HepG2 (cell line): ENCODE results near the gene MLH1. TPM values are rescaled to one million over a fixed set of nuclear protein-coding genes. Genes with fewer than 3 reads are reported as not detected.

Source experiments
- ARHGAP35 ChIP-seq: sonication (generic); formaldehyde crosslinking; IDR thresholded peaks from 2 replicates; pipeline ENCODE4 v1.9.0; 2022; ENCODE audit warnings: mild to moderate bottlenecking, inconsistent platforms, moderate library complexity, missing genetic modification reagents, borderline replicate concordance
- CC2D1A ChIP-seq: sonication (generic); formaldehyde crosslinking; IDR thresholded peaks from 2 replicates; pipeline ENCODE4 v1.8.1; 2023; ENCODE audit warnings: mild to moderate bottlenecking, missing genetic modification reagents
- CREB1 ChIP-seq, 2 experiments: fragments of 450-650 bp in 1 of 2; IDR thresholded peaks; 2 replicates each; pipeline ENCODE4 v1.6.1; 2016 to 2017; ENCODE audit warnings: control low read depth in 1 of 2, mild to moderate bottlenecking in 1 of 2, missing compliant biosample characterization in 1 of 2, missing genetic modification characterization in 1 of 2
- HNF4A ChIP-seq: sonication (generic); formaldehyde crosslinking; IDR thresholded peaks from 2 replicates; pipeline ENCODE4 v1.4.0; 2020; ENCODE audit warnings: missing genetic modification reagents
- JUN ChIP-seq: sonication (generic); formaldehyde crosslinking; IDR thresholded peaks from 2 replicates; pipeline ENCODE4 v1.4.0; 2020; ENCODE audit warnings: mild to moderate bottlenecking, missing genetic modification reagents
- KAT7 ChIP-seq: IDR thresholded peaks from 2 replicates; pipeline ENCODE4 v1.6.1; 2018; ENCODE audit warnings: borderline replicate concordance, missing compliant biosample characterization
- NAIF1 ChIP-seq: sonication (generic); formaldehyde crosslinking; IDR thresholded peaks from 2 replicates; pipeline ENCODE4 v1.5.0; 2020; ENCODE audit warnings: mild to moderate bottlenecking, missing genetic modification reagents, borderline replicate concordance
- POLR2AphosphoS5 ChIP-seq: IDR thresholded peaks from 2 replicates; pipeline ENCODE4 v1.6.1; 2012; ENCODE audit warnings: low read depth, low read length
- RBFOX2 ChIP-seq: fragments of 200-400 bp; formaldehyde crosslinking; IDR thresholded peaks from 2 replicates; pipeline ENCODE4 v1.6.1; 2017; ENCODE audit warnings: low read depth, mild to moderate bottlenecking, low read length
- REXO4 ChIP-seq: sonication (generic); formaldehyde crosslinking; IDR thresholded peaks from 2 replicates; pipeline ENCODE4 v1.8.0; 2022; ENCODE audit warnings: missing genetic modification reagents, mild to moderate bottlenecking, borderline replicate concordance
- SMAD3 ChIP-seq: sonication (generic); formaldehyde crosslinking; IDR thresholded peaks from 2 replicates; pipeline ENCODE4 v1.4.0; 2020; ENCODE audit warnings: missing genetic modification reagents
- SRSF4 ChIP-seq: fragments of 200-400 bp; formaldehyde crosslinking; IDR thresholded peaks from one replicate; pipeline ENCODE4 v1.6.1; 2018; ENCODE audit warnings: mild to moderate bottlenecking, low read depth, low read length, moderate library complexity; ENCODE audit not compliant: poor library complexity, severe bottlenecking
- ZBTB8A ChIP-seq: sonication (generic); formaldehyde crosslinking; IDR thresholded peaks from 2 replicates; pipeline ENCODE4 v1.4.0; 2020; ENCODE audit warnings: mild to moderate bottlenecking, low read depth, missing genetic modification reagents, borderline replicate concordance
- ZNF124 ChIP-seq: sonication (generic); formaldehyde crosslinking; IDR thresholded peaks from 2 replicates; pipeline ENCODE4 v1.4.0; 2020; ENCODE audit warnings: missing genetic modification reagents
- ZNF20 ChIP-seq: sonication (generic); formaldehyde crosslinking; IDR thresholded peaks from 2 replicates; pipeline ENCODE4 v1.4.0; 2020; ENCODE audit warnings: mild to moderate bottlenecking, moderate library complexity, missing genetic modification reagents
- ZNF496 ChIP-seq: sonication (generic); formaldehyde crosslinking; IDR thresholded peaks from 2 replicates; pipeline ENCODE4 v1.8.1; 2023; ENCODE audit warnings: mild to moderate bottlenecking, moderate library complexity, missing genetic modification reagents; ENCODE audit not compliant: insufficient replicate concordance
- ZUFSP ChIP-seq: sonication (generic); formaldehyde crosslinking; IDR thresholded peaks from 2 replicates; pipeline ENCODE4 v1.9.0; 2021; ENCODE audit warnings: missing genetic modification reagents, mild to moderate bottlenecking, borderline replicate concordance
- polyA plus RNA-seq, 8 experiments: library from polyadenylated mRNA; depleted of rRNA in 3 of 8; stranded (reverse) in 7 of 8; unstranded in 1 of 8; fragments of >200 nt; fragmentation: Illumina TruSeq in 4 of 8; extraction: Trizol in 4 of 8; gene quantifications; 2 replicates each; pipeline versions ENCODE4 v1.2.1 to v1.2.3, GENCODE V29; 2011 to 2016; ENCODE audit warnings: low read depth in 4 of 8, missing spikeins in 1 of 8, mixed read lengths in 1 of 8; ENCODE audit not compliant: insufficient read depth in 1 of 8
- total RNA-seq, 5 experiments: library from RNA; depleted of rRNA; stranded (reverse); fragments of >200 nt; fragmentation: Illumina TruSeq; extraction: Trizol; gene quantifications; 2 replicates each; pipeline ENCODE4 v1.2.3, GENCODE V29; 2016; ENCODE audit warnings: low read depth in 1 of 5
- TF ChIP-seq, protein P1 (sequence below), 2 experiments: sonication (generic) in 1 of 2; formaldehyde crosslinking in 1 of 2; IDR thresholded peaks; 2 replicates each; pipeline versions ENCODE4 v1.4.0 to v1.6.1; 2018 to 2020; ENCODE audit warnings: missing genetic modification reagents in 2 of 2, borderline replicate concordance in 1 of 2, low read depth in 1 of 2, mild to moderate bottlenecking in 1 of 2, missing biosample characterization in 1 of 2
- TF ChIP-seq, protein P2 (sequence below): sonication (generic); formaldehyde crosslinking; IDR thresholded peaks from 2 replicates; pipeline ENCODE4 v1.4.0; 2020; ENCODE audit warnings: missing genetic modification reagents, borderline replicate concordance
- TF ChIP-seq, protein P3 (sequence below): sonication (generic); formaldehyde crosslinking; IDR thresholded peaks from 2 replicates; pipeline ENCODE4 v1.4.0; 2020; ENCODE audit warnings: missing genetic modification reagents

MLH1 gene
- total and polyA plus RNA-seq, 2 of the 13 experiments (the other 11 are each of a cell fraction or from before 2014, with no cell fraction given): 29.5 to 70.8 TPM

DNA sequence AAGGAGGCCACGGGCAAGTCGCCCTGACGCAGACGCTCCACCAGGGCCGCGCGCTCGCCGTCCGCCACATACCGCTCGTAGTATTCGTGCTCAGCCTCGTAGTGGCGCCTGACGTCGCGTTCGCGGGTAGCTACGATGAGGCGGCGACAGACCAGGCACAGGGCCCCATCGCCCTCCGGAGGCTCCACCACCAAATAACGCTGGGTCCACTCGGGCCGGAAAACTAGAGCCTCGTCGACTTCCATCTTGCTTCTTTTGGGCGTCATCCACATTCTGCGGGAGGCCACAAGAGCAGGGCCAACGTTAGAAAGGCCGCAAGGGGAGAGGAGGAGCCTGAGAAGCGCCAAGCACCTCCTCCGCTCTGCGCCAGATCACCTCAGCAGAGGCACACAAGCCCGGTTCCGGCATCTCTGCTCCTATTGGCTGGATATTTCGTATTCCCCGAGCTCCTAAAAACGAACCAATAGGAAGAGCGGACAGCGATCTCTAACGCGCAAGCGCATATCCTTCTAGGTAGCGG, 452 bp upstream of the MLH1 start, which contains the start of gene EPM2AIP1 (continued):
- TF ChIP-seq, protein P1, sequence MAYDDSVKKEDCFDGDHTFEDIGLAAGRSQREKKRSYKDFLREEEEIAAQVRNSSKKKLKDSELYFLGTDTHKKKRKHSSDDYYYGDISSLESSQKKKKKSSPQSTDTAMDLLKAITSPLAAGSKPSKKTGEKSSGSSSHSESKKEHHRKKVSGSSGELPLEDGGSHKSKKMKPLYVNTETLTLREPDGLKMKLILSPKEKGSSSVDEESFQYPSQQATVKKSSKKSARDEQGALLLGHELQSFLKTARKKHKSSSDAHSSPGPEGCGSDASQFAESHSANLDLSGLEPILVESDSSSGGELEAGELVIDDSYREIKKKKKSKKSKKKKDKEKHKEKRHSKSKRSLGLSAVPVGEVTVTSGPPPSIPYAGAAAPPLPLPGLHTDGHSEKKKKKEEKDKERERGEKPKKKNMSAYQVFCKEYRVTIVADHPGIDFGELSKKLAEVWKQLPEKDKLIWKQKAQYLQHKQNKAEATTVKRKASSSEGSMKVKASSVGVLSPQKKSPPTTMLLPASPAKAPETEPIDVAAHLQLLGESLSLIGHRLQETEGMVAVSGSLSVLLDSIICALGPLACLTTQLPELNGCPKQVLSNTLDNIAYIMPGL (CRISPR knock-in tag; IDR thresholded peaks at IDR 0.05; ENCODE audit: borderline replicate concordance in 1 of 2, low read depth in 1 of 2): peak; percentile 91 to 92
- no peak for TF ChIP-seq ZNF20 (CRISPR knock-in tag)
- TF ChIP-seq JUN (CRISPR knock-in tag): no peak
- TF ChIP-seq POLR2AphosphoS5: peak; percentile 90
- TF ChIP-seq ZBTB8A (CRISPR knock-in tag): no peak
- no peak for TF ChIP-seq SRSF4
- no peak for TF ChIP-seq CREB1 (IDR thresholded peaks at IDR 0.05)
- TF ChIP-seq CREB1 (CRISPR knock-in tag; IDR thresholded peaks at IDR 0.05): no peak
- no peak for TF ChIP-seq ZUFSP (CRISPR knock-in tag)
- TF ChIP-seq REXO4 (CRISPR knock-in tag): 0 out of 2 replicates have a peak, but pooled peaks have one; percentile 64
- peak; percentile 24; the same call in 1 of the 2 replicates for TF ChIP-seq ZNF124
- peak; percentile 73 for TF ChIP-seq ARHGAP35 (CRISPR knock-in tag)
- peak; percentile 79 for TF ChIP-seq RBFOX2
- TF ChIP-seq, protein P2, sequence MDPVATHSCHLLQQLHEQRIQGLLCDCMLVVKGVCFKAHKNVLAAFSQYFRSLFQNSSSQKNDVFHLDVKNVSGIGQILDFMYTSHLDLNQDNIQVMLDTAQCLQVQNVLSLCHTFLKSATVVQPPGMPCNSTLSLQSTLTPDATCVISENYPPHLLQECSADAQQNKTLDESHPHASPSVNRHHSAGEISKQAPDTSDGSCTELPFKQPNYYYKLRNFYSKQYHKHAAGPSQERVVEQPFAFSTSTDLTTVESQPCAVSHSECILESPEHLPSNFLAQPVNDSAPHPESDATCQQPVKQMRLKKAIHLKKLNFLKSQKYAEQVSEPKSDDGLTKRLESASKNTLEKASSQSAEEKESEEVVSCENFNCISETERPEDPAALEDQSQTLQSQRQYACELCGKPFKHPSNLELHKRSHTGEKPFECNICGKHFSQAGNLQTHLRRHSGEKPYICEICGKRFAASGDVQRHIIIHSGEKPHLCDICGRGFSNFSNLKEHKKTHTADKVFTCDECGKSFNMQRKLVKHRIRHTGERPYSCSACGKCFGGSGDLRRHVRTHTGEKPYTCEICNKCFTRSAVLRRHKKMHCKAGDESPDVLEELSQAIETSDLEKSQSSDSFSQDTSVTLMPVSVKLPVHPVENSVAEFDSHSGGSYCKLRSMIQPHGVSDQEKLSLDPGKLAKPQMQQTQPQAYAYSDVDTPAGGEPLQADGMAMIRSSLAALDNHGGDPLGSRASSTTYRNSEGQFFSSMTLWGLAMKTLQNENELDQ (CRISPR knock-in tag): peak; percentile 17; the same call in 1 of the 2 replicates
- TF ChIP-seq NAIF1: no peak
- TF ChIP-seq SMAD3 (CRISPR knock-in tag): no peak
- no peak for TF ChIP-seq HNF4A (CRISPR knock-in tag)
- TF ChIP-seq, protein P3, sequence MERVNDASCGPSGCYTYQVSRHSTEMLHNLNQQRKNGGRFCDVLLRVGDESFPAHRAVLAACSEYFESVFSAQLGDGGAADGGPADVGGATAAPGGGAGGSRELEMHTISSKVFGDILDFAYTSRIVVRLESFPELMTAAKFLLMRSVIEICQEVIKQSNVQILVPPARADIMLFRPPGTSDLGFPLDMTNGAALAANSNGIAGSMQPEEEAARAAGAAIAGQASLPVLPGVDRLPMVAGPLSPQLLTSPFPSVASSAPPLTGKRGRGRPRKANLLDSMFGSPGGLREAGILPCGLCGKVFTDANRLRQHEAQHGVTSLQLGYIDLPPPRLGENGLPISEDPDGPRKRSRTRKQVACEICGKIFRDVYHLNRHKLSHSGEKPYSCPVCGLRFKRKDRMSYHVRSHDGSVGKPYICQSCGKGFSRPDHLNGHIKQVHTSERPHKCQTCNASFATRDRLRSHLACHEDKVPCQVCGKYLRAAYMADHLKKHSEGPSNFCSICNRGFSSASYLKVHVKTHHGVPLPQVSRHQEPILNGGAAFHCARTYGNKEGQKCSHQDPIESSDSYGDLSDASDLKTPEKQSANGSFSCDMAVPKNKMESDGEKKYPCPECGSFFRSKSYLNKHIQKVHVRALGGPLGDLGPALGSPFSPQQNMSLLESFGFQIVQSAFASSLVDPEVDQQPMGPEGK (CRISPR knock-in tag): no peak
- no peak for TF ChIP-seq ZNF496 (CRISPR knock-in tag)
- TF ChIP-seq KAT7 (CRISPR knock-in tag): no peak
- TF ChIP-seq CC2D1A: no peak
